CD4-positive, alpha-beta T cell treated with Interleukin-21 for 1 hour (primary cell): ENCODE measurements around the gene NRL.

Experiments
- DNase-seq: peaks from one replicate; pipeline ENCODE4 v3.0.0-alpha.2; 2020

Gene NRL

DNA sequence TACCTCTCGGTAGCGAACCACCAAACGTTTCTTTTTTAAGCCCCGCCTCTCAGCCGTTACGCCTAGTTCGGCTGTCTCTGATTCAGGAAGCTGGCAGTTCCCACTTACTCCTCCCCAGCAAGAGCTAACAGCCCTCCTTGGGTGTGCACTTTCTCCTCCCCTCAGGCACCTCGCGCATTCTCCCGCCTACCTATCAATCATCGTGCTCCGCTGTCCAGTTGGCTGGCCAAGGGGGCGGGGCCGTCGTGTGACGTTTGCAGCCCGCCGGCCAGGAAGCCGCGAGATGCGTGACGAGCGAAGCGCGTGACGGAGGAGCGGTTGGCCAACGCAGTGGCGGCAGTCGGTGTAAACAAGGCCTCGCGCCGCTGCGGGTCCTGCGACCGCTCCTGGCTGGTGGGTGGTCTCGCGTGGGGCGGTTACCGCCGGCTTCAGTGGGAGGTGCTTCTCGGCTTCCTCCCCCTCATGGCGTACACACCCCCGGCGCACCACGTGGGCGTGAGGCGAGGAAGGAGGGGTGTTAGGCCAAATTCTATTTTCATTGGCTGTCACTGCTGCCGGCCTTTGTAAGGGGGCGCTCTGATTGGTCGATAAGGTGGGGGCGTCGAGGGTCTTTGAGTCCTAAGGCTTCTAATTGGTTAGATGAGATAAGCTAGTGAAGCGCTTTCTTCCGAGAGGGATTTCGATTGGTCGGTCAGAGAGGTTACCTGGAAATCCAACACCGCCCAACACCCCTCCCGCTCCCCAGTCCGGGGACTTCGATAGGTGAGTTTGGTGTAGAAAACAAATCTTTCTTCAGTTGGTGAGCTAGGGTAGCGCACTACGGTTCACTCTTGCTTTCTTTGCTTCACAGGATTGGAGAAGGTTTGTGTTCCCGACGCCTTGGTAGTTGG lies at the start of gene NRL, which contains the start of gene DCAF11:
NRL (minus strand) TSS at position 418 of the 890 bp plus-strand sequence. CDS start 32,101 bp downstream, outside the sequence.
DCAF11 (plus strand) TSS at position 246 of the 890 bp plus-strand sequence. CDS start 818 bp downstream, outside the sequence.
- DNase-seq = peak; percentile 100

DNA sequence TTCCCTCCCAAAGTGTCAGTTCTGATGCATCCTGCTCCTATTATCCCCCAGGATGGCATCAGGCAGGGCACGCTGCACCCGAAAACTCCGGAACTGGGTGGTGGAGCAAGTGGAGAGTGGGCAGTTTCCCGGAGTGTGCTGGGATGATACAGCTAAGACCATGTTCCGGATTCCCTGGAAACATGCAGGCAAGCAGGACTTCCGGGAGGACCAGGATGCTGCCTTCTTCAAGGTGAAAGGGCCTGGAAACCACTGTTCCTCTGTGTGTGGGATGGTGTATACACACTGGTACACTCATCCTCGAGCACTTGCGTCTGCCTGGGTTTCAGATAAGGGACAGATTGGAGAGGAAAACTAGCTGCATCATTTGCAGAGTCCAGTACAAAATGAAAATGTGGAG lies 47.3 kb upstream of the NRL start:
- DNase-seq = no peak

DNA sequence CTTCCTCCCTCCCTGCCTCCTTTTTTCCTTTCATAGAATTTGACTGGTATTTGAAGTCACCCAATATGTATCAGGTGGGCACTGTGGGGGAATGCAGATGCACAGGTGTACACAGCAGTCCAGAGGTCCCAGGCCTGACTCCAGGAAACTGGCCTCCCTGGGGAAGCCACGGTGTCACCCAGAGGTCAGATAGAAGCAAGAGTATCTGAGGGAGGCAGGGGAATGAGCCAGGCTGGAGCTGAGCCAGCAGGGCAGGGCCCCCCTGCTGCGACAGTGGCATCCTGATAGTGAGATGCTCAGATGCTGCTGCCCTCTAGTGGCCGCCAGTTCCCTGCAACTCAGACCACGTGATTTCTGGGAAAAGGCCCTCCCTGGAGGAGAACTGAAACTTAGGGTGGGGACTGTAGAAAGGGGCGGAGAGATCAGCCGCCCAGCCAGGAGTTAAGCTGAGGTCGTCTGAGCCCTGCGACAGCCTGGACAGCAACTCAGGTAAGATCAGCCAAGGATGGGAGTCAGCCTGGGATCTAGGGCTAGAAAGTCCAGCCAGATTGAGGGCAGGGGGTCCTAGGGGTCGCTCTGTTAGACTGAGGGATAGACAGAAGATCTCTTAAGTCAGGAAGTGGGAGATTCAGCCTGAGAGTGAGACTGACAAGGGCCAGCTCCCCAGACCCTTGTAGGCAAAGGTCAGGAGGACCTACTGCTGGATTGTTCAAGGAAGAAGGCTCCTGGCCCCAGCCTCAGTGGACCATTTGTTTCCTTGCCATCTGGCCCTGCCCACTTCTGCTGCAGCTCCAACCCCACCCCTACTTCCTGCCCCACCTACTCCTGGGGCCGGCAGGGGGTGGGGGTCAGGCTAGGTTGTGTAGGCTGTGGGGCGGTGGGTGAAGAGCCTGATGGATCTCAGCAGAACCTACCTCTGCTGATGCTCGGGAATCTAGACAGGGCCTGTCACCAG lies 46.4 kb upstream of the NRL start, which contains the start of gene IRF9:
IRF9 (plus strand) TSS at position 416 of the 955 bp plus-strand sequence. CDS start 880 bp downstream, outside the sequence.
- DNase-seq = peak; percentile 99

DNA sequence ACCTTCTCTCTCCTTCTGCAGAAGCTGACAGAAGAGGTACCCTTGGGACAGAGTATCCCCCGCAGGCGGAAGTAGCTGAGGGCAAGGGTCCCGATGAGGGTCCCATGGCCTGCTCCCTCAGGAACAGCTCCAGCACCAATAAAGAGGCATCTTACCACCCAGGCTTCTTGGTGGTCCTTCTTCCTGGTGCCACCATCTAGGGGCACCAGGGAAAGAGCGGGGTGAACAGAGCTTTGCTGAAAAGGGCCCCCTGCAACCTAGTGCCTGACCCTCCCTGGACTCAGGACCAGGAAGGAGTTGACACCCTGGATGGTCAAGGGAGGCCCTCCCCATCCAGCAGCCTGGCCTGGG lies 45.7 kb upstream of the NRL start:
- DNase-seq = no peak

DNA sequence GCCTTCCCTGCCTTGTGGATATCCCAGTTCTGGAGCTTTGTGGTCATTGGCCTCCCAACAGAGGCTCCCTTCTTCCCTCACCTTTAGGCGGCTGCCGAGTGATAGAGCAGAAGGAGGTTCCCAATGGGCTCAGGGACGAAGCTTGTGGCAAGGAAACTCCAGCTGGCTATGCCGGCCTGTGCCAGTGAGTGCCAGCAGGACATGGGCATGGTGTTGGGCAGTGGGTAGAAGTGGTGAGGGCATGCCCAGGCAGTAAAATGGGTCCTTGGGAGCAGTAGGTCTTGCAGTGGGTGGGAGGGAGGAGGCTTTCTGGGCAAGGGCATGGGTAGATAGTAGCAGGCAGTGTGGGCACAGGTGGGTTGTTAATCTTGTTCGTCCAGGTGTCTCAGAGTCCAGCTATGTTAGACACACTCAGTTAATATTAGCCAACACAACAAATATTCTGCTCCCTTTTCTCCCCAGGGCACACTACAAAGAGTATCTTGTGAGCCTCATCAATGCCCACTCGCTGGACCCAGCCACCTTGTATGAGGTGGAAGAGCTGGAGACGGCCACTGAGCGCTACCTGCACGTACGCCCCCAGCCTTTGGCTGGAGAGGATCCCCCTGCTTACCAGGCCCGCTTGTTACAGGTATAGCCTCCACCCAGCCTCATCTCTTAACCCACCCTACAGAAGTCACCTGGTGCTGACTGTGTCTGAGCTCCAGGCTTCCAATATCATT lies 45.2 kb upstream of the NRL start:
- DNase-seq = no peak

DNA sequence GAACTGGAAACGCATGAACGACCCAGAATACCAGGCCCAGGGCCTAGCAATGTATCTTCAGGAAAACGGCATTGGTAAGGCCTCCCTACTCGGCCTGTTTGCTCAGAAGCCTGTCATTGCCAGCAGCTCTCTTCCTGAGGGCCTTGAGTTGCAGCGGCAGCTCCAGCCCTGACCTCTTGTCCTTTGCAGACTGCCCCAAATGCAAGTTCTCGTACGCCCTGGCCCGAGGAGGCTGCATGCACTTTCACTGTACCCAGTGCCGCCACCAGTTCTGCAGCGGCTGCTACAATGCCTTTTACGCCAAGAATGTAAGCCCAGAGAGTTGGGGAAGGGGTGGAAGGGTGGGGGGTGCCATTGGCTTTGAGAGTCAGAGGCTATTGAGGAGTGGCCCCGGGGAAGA lies 42.6 kb upstream of the NRL start:
- no peak for DNase-seq

DNA sequence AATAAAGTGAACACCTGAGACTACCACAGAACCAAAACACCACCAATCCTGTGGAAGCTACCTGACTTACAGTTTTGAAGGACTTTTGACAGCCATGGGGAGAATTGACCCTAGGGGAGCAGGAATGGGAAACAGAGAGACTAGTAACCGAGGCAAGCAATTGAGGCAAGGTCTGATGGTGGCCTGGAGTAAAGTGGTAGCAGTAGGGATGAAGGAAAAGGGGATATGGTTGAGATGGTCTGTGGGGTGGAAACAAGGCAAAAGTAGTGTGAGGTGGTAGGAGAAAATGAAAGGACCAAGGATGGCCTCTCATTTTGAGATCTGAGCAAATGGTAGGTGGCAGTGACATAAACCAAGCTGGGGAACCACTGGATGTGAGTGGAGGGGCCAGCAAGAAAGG lies 42.1 kb upstream of the NRL start:
- DNase-seq = no peak

DNA sequence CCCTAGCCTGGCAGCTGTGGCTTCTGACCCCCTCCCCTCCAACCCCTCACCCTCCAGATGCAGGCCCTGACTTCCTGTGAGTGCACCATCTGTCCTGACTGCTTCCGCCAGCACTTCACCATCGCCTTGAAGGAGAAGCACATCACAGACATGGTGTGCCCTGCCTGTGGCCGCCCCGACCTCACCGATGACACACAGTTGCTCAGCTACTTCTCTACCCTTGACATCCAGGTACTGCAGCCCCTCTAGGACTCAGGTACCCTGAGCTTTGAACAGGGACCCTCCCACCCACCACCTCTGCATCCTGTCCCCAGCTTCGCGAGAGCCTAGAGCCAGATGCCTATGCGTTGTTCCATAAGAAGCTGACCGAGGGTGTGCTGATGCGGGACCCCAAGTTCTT lies 40.4 kb upstream of the NRL start:
- DNase-seq = no peak

DNA sequence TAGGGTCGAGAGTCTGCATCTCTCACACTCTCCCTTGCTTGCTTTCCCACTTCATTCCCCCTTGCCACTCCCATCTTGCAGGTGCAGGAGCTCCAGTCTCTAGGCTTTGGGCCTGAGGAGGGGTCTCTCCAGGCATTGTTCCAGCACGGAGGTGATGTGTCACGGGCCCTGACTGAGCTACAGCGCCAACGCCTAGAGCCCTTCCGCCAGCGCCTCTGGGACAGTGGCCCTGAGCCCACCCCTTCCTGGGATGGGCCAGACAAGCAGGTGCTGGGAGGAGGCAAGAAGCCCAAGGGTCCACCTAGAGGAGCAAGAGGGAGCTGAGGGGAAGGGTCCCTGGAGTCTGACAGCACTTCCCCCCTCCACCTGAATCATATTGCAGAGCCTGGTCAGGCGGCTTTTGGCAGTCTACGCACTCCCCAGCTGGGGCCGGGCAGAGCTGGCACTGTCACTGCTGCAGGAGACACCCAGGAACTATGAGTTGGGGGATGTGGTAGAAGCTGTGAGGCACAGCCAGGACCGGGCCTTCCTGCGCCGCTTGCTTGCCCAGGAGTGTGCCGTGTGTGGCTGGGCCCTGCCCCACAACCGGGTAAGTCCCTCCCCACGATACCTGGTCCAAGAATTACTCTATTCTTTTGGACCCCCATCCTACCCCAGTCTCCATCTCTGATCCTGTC lies 36.8 kb upstream of the NRL start:
- DNase-seq = no peak

DNA sequence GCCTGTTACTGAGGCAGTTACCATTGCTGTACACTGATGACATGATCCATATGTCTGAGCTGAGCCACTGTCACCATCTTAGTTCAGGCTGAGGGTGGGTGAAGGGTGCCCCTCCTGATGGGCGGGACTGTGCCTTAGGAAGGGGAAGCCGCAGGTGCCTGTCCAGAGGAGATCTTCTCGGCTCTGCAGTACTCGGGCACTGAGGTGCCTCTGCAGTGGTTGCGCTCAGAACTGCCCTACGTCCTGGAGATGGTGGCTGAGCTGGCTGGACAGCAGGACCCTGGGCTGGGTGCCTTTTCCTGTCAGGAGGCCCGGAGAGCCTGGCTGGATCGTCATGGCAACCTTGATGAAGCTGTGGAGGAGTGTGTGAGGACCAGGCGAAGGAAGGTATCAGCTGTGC lies 36.2 kb upstream of the NRL start:
- no peak for DNase-seq

DNA sequence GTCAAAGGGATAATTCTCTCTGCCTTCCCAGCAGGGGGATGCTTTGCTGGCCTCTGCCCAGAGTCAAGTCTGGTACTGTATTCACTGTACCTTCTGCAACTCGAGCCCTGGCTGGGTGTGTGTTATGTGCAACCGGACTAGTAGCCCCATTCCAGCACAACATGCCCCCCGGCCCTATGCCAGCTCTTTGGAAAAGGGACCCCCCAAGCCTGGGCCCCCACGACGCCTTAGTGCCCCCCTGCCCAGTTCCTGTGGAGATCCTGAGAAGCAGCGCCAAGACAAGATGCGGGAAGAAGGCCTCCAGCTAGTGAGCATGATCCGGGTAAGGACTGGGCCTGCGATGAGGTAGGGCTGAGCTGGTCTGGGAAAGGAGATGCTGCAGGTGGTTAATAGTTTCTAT lies 35.8 kb upstream of the NRL start:
- no peak for DNase-seq

DNA sequence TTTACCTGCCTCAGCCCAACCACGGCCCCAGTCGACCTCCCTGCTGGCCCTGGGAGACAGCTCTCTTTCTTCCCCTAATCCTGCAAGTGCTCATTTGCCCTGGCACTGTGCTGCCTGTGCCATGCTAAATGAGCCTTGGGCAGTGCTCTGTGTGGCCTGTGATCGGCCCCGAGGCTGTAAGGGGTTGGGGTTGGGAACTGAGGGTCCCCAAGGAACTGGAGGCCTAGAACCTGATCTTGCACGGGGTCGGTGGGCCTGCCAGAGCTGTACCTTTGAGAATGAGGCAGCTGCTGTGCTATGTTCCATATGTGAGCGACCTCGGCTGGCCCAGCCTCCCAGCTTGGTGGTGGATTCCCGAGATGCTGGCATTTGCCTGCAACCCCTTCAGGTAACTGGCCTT lies 35.3 kb upstream of the NRL start:
- no peak for DNase-seq

DNA sequence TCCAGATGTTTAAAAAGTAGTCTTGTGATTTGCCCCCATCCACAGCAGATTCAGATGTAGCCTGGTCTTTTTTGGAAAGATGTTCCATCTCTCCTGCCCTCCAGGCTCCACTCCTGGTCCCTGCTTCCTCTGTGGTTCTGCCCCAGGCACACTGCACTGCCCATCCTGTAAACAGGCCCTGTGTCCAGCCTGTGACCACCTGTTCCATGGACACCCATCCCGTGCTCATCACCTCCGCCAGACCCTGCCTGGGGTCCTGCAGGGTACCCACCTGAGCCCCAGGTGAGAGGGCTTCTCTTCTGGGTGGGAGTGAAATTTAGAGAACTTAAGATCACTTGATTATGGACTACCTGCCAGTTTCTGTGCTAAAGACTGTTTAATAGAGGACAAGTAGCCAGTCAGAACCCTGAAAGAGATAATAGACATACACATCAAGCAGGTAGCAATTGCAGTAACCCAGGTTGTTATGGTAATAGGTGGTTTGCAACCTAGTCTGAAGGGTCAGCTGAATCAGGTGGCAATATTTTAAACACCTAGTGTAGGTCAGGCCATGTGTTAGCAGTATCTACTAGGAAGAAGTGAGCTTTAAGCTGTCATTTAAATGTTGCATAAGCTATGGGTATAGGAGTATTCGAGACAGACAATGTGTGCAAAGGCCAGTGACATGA lies 34.7 kb upstream of the NRL start:
- DNase-seq = no peak

DNA sequence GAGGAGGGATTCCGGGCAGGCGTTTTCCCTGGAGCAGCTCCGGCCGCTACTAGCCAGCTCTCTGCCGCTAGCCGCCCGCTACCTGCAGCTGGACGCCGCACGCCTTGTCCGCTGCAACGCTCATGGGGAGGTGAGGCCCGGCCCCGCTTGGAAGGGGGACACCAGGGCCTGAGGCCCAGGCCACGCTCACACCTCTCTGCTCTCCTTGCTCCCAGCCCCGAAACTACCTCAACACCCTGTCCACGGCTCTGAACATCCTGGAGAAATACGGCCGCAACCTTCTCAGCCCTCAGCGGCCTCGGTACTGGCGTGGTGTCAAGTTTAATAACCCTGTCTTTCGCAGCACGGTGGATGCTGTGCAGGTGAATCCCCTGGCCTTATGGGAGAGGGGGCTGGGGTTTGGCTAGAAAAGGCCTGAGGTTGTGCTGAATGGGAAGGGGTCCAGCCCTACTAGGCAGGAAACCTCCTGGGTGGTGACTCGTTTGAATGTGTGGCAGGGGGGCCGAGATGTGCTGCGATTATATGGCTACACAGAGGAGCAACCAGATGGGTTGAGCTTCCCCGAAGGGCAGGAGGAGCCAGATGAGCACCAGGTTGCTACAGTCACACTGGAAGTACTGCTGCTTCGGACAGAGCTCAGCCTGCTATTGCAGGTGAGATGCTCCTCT lies 33.1 kb upstream of the NRL start:
- no peak for DNase-seq

DNA sequence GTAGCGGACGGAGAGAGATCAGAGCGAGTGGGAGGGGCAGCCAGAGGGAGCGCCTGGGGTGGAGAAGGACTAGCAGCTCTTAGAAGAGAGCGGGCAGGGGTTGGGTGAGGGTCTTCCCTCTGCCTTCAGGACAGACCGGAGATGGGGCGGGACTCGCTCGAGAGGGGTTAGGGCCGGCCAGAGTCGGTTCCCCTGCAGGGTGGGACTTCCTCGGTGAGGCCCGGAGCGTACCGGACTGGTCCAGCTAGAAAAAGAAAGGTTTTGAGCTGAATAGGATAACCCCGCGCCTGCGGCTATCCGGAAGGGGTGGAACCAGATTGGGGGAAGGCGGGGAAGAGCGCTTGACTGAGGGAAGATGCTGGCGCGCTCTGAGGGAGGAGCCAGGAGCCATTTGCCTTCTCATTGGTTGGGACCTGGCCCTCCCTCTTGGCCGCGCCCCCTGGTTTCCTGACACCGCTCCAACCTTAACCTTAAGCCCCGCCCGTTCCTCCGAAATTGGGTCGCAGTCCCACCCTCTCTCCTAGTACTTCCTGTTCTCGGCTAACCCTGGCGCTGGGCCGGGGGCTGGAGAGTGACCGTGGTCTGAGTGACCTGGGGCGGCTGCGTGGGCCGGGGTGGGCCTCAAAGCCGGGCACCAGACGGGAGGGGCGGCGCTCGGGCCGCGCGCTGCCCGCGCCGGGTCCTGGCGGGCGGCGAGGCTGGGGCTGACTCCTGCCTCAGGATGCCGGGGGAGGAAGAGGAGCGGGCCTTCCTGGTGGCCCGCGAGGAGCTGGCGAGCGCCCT lies 32.4 kb upstream of the NRL start, which contains the start of gene RNF31:
RNF31 (plus strand) TSS at position 521 of the 783 bp plus-strand sequence; CDS start at position 722, 201 bp downstream.
- DNase-seq = peak; percentile 97

DNA sequence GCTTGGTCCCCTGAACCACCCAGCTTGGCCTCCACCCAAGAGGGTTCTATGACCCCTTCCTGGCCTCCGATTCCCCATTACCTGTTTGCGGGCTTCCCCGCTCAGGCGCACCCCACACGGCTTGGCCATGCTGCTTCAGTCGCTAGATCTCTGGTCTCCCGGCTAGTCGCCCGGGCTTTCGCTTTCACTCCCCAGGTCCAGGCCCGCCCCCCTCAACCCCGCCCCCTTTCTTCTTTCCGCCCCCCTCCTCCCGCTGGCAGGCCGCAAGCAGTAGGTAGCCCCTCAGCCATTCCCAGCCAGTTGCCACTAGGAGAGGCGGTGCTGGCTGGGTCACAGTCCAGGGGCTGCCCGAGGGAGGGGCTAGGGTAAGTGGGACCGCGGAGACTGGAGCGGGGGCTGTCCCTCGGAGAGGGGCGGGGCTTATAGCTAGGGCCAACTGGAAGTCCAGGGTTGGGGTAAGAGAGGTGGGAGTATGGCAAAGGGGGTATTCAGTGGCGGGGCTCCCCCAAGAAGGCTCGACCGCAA lies 31.8 kb upstream of the NRL start, which contains the start of gene PSME2:
PSME2 (minus strand) TSS at position 158 of the 525 bp plus-strand sequence; CDS start at position 129, 29 bp downstream.
- peak; percentile 91 for DNase-seq

DNA sequence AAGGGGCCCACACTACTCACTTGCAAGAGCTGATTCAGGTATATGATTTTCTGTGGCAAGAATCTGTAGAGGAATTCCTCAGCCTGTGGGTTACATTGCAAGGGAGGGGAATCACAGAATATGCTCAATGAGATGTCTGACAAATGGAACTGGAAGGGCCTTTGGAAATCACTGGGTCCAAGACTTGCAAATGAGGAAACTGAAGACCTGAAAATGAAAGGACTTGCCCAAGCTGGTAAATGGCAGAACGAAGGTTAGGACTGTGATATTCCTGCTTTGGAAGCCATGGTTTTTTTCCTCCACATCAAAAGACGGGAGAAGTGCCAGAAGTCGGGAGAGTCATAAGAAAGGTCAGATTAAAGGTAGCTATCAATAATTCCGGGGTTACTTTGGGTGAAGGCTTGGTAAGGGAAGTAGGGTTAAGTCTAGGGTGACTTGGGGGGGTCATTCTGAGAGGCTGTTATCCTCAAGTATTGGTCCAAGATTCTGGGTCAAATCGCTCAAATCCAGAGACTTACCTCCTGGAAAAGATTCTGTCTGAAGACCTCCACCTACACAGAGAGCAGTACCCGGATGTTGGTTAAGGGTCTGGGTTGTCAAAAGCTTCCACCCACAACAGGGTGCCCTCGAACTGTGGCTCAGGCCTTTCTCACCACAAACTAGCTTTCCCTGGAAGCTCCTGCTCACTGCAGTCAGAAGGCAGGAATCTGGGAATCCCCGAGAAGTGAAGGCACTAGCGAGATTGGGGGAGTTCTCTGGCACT lies 31.1 kb upstream of the NRL start:
- DNase-seq = no peak

DNA sequence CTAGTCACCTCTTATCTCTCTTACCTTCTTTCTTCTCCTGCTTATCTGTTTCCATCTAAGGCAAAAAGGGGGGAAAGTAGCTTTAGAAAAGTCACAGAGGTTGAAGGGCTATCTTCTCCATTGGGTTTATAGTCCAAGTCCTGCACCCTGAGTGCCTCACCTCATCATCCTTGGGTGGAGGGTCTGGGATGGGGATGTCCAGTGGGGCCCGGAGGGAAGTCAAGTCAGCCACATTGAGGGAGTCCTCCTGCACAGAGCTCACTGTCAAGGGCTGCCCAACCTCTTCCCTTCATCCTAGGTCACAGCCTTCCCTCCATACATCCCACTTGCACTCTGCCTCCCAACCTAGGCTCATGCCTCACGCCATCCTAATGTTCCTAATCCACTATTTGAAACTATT lies 30.5 kb upstream of the NRL start:
- DNase-seq = no peak

DNA sequence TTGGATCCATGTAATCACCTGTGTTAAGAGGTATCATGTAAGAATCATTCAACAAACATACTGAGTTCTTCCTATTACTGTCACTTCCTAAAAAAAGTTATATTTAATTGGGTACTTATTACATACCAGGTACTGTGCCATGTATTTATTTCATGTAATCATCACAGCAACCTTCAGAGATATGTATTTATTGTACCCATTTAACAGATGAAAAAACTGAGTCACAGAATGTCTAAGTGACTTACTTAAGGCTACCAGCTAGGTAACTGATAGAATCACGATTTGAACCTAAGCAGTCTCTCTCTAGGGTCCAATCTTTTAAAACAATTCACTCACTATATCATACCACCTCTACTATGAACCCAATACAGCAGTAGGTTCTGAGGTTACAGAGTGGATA lies 29.7 kb upstream of the NRL start:
- no peak for DNase-seq
